ENCODE measurements around the gene ST6GAL2.

The ST6GAL2 gene

GRCh38 chr2:106863387-106863786, 22.6 kb downstream of the ST6GAL2 start:
- no peak for DNase-seq (ENCODE audit: low read depth in 1 of 2, low spot score in 1 of 2)
- no peaks in the 10 kb centered on the region for H3K27me3 ChIP-seq (ENCODE audit: insufficient read depth, poor library complexity, severe bottlenecking)

GRCh38 chr2:106859498-106859897, 26.5 kb downstream of the ST6GAL2 start:
- Histone ChIP-seq H3K4me3 (replicated peaks; ENCODE audit: insufficient read depth, low read length) (no peak overlapping the region), H3K27me3 (ENCODE audit: insufficient read depth, poor library complexity, severe bottlenecking) (no peaks in the 10 kb centered on the region), H3K27ac (replicated peaks) (no peak overlapping the region)
- DNase-seq (ENCODE audit: low read depth in 1 of 2, low spot score in 1 of 2), result no peak
- TF ChIP-seq POLR2AphosphoS5 (IDR thresholded peaks at IDR 0.05; ENCODE audit: low read depth) (no peak), SPI1 (IDR thresholded peaks at IDR 0.05; ENCODE audit: borderline replicate concordance, low read depth) (no peak), REST (IDR thresholded peaks at IDR 0.05; ENCODE audit: insufficient replicate concordance, low read depth) (no peak), GABPA (IDR thresholded peaks at IDR 0.05; ENCODE audit: low read depth) (no peak), CTCF (IDR thresholded peaks at IDR 0.05; ENCODE audit: insufficient read depth, low read length) (no peak)

More at GRCh38 chr2:106863387-106863786, 22.6 kb downstream of the ST6GAL2 start:
- TF ChIP-seq POLR2AphosphoS5 (IDR thresholded peaks at IDR 0.05; ENCODE audit: low read depth), result no peak
- no peak for TF ChIP-seq SPI1 (IDR thresholded peaks at IDR 0.05; ENCODE audit: borderline replicate concordance, low read depth)
- TF ChIP-seq REST (IDR thresholded peaks at IDR 0.05; ENCODE audit: insufficient replicate concordance, low read depth), result no peak
- no peak for TF ChIP-seq CTCF (IDR thresholded peaks at IDR 0.05; ENCODE audit: insufficient read depth, low read length)
- no peak for TF ChIP-seq GABPA (IDR thresholded peaks at IDR 0.05; ENCODE audit: low read depth)
- Histone ChIP-seq H3K4me3 (replicated peaks; ENCODE audit: insufficient read depth, low read length) (no peak overlapping the region), H3K27ac (replicated peaks) (no peak overlapping the region)

GRCh38 chr2:106858810-106859209, 27.2 kb downstream of the ST6GAL2 start:
- H3K4me3 ChIP-seq (replicated peaks; ENCODE audit: insufficient read depth, low read length), result no peak overlapping the region
- no peak for TF ChIP-seq GABPA (IDR thresholded peaks at IDR 0.05; ENCODE audit: low read depth)
- no peak for TF ChIP-seq CTCF (IDR thresholded peaks at IDR 0.05; ENCODE audit: insufficient read depth, low read length)
- TF ChIP-seq POLR2AphosphoS5 (IDR thresholded peaks at IDR 0.05; ENCODE audit: low read depth), result no peak
- TF ChIP-seq REST (IDR thresholded peaks at IDR 0.05; ENCODE audit: insufficient replicate concordance, low read depth), result no peak
- no peak for TF ChIP-seq SPI1 (IDR thresholded peaks at IDR 0.05; ENCODE audit: borderline replicate concordance, low read depth)
- no peak for DNase-seq (ENCODE audit: low read depth in 1 of 2, low spot score in 1 of 2)
- H3K27me3 ChIP-seq (ENCODE audit: insufficient read depth, poor library complexity, severe bottlenecking), result peaks cover 2% of the 10 kb centered on the region
- no peak overlapping the region for H3K27ac ChIP-seq (replicated peaks)
